ENCODE data around the gene FNDC11. TPM values are rescaled to one million over a fixed set of nuclear protein-coding genes. Genes with fewer than 3 reads are reported as not detected.

The FNDC11 gene
- total RNA-seq, 1 donor, result 0.45 TPM

- TF ChIP-seq CTCF (IDR thresholded peaks at IDR 0.05; ENCODE audit: insufficient read depth, low read length), result peak; percentile 36
- DNase-seq (ENCODE audit: low read depth), result no peak
- H3K4me3 ChIP-seq (ENCODE audit: low read depth, low read length), result peak overlapping the region; percentile 72
Observed at GRCh38 chr20:63519668-63520503, 34.1 kb upstream of the FNDC11 start.

- DNase-seq (ENCODE audit: low read depth), result peak; percentile 77
- H3K4me3 ChIP-seq (ENCODE audit: low read depth, low read length), result peak within 1 kb of the TSS; percentile 85
- TF ChIP-seq CTCF (IDR thresholded peaks at IDR 0.05; ENCODE audit: insufficient read depth, low read length), result no peak
Observed at GRCh38 chr20:63520504-63520933, 33.4 kb upstream of the FNDC11 start, which contains the start of gene PPDPF. Gene PPDPF (plus strand): TSS chr20:63520765. CDS start chr20:63521309, 544 bp downstream.

GRCh38 chr20:63520934-63521601, 32.9 kb upstream of the FNDC11 start:
- H3K4me3 ChIP-seq (ENCODE audit: low read depth, low read length), result peak overlapping the region; percentile 85
- TF ChIP-seq CTCF (IDR thresholded peaks at IDR 0.05; ENCODE audit: insufficient read depth, low read length), result no peak
- DNase-seq (ENCODE audit: low read depth), result peak; percentile 60

- no peak for TF ChIP-seq CTCF (IDR thresholded peaks at IDR 0.05; ENCODE audit: insufficient read depth, low read length)
- no peak for DNase-seq (ENCODE audit: low read depth)
Observed at GRCh38 chr20:63521602-63522001, 32.4 kb upstream of the FNDC11 start.

GRCh38 chr20:63522091-63522868, 31.7 kb upstream of the FNDC11 start:
- TF ChIP-seq CTCF (IDR thresholded peaks at IDR 0.05; ENCODE audit: insufficient read depth, low read length), result no peak
- H3K4me3 ChIP-seq (ENCODE audit: low read depth, low read length), result peak overlapping the region; percentile 85
- peak; percentile 29 for DNase-seq (ENCODE audit: low read depth)

More at GRCh38 chr20:63521602-63522001, 32.4 kb upstream of the FNDC11 start:
- H3K4me3 ChIP-seq (ENCODE audit: low read depth, low read length), result peak overlapping the region; percentile 85

GRCh38 chr20:63522981-63523611, 30.9 kb upstream of the FNDC11 start:
- TF ChIP-seq CTCF (IDR thresholded peaks at IDR 0.05; ENCODE audit: insufficient read depth, low read length), result no peak
- no peak overlapping the region for H3K4me3 ChIP-seq (ENCODE audit: low read depth, low read length)

More at GRCh38 chr20:63522981-63523611, 30.9 kb upstream of the FNDC11 start:
- DNase-seq (ENCODE audit: low read depth), result no peak

Data from fibroblast of the aortic adventitia (primary cell).